ENCODE data around the gene CDK5RAP3. TPM values are rescaled to one million over a fixed set of nuclear protein-coding genes. Genes with fewer than 3 reads are reported as not detected.

CDK5RAP3 gene
- total and polyA plus RNA-seq, 2 experiments from 2014 or later, result 92.6 to 106 TPM

DNA sequence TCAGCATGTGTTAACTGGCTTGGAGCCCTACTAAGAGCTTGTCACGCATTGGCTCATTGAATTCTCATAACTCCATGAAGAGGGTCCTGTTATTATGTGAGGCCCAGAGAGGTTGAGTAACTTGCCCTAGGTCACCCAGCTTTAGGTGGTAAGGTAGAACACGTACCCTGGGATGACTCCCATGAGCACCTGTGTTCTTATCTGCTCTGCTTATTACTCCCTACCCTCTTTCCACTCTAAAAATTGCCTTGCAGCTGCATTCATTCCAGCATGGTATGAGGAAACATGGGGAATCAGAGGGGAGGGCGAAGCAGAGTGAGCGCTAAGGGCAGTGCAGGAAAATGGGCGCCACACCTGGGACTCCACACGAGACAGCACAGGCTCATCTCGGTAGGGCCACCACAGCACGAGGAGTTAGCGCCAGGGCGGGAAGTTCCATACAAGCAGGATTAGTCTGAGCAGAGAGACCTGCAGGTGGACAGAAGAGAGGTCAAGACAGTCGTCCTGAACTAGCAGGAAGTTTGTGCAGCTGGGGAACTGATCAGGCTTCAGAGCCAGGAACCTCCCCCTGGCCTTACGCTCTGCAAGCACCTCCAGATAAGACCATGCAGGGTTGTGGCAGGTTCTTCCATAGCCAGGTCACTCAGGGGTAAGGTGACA lies 56.5 kb downstream of the CDK5RAP3 start (continued):
- TF ChIP-seq, protein P1, sequence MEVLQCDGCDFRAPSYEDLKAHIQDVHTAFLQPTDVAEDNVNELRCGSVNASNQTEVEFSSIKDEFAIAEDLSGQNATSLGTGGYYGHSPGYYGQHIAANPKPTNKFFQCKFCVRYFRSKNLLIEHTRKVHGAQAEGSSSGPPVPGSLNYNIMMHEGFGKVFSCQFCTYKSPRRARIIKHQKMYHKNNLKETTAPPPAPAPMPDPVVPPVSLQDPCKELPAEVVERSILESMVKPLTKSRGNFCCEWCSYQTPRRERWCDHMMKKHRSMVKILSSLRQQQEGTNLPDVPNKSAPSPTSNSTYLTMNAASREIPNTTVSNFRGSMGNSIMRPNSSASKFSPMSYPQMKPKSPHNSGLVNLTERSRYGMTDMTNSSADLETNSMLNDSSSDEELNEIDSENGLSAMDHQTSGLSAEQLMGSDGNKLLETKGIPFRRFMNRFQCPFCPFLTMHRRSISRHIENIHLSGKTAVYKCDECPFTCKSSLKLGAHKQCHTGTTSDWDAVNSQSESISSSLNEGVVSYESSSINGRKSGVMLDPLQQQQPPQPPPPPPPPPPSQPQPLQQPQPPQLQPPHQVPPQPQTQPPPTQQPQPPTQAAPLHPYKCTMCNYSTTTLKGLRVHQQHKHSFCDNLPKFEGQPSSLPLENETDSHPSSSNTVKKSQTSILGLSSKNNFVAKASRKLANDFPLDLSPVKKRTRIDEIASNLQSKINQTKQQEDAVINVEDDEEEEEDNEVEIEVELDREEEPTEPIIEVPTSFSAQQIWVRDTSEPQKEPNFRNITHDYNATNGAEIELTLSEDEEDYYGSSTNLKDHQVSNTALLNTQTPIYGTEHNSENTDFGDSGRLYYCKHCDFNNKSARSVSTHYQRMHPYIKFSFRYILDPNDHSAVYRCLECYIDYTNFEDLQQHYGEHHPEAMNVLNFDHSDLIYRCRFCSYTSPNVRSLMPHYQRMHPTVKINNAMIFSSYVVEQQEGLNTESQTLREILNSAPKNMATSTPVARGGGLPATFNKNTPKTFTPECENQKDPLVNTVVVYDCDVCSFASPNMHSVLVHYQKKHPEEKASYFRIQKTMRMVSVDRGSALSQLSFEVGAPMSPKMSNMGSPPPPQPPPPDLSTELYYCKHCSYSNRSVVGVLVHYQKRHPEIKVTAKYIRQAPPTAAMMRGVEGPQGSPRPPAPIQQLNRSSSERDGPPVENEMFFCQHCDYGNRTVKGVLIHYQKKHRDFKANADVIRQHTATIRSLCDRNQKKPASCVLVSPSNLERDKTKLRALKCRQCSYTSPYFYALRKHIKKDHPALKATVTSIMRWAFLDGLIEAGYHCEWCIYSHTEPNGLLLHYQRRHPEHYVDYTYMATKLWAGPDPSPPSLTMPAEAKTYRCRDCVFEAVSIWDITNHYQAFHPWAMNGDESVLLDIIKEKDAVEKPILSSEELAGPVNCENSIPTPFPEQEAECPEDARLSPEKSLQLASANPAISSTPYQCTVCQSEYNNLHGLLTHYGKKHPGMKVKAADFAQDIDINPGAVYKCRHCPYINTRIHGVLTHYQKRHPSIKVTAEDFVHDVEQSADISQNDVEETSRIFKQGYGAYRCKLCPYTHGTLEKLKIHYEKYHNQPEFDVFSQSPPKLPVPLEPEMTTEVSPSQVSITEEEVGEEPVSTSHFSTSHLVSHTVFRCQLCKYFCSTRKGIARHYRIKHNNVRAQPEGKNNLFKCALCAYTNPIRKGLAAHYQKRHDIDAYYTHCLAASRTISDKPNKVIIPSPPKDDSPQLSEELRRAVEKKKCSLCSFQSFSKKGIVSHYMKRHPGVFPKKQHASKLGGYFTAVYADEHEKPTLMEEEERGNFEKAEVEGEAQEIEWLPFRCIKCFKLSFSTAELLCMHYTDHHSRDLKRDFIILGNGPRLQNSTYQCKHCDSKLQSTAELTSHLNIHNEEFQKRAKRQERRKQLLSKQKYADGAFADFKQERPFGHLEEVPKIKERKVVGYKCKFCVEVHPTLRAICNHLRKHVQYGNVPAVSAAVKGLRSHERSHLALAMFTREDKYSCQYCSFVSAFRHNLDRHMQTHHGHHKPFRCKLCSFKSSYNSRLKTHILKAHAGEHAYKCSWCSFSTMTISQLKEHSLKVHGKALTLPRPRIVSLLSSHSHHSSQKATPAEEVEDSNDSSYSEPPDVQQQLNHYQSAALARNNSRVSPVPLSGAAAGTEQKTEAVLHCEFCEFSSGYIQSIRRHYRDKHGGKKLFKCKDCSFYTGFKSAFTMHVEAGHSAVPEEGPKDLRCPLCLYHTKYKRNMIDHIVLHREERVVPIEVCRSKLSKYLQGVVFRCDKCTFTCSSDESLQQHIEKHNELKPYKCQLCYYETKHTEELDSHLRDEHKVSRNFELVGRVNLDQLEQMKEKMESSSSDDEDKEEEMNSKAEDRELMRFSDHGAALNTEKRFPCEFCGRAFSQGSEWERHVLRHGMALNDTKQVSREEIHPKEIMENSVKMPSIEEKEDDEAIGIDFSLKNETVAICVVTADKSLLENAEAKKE (CRISPR knock-in tag; IDR thresholded peaks at IDR 0.05), result no peak
- TF ChIP-seq CREB1 (CRISPR knock-in tag; IDR thresholded peaks at IDR 0.05; ENCODE audit: low read depth), result no peak
- TF ChIP-seq, protein P2, sequence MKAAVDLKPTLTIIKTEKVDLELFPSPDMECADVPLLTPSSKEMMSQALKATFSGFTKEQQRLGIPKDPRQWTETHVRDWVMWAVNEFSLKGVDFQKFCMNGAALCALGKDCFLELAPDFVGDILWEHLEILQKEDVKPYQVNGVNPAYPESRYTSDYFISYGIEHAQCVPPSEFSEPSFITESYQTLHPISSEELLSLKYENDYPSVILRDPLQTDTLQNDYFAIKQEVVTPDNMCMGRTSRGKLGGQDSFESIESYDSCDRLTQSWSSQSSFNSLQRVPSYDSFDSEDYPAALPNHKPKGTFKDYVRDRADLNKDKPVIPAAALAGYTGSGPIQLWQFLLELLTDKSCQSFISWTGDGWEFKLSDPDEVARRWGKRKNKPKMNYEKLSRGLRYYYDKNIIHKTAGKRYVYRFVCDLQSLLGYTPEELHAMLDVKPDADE (IDR thresholded peaks at IDR 0.05), result no peak

DNA sequence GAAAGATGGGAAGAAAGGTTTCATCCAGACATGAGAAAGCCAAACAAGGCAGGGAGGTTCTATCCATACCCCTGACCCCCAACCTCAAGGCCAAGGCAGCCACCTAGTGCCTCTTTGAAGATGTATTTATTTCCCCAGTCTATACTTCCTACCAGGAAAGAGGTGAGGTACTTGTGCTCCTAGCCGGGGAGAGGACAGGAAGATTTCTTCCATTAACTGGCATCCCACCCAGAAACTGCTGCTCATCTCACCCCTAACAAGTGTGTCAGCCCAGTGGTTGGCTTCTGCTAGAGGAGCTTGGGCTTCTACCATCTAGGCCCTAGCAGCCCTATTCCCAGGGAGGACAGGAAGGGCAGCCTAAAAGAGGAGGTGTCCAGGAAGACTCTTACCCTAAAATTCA lies 57.8 kb downstream of the CDK5RAP3 start:
- Mint-ChIP-seq H3K27ac (no peak overlapping the region), H3K4me3 (no peak overlapping the region), H3K27me3 (ENCODE audit: insufficient read depth, low read depth, poor library complexity) (peaks cover 37% of the 10 kb centered on the region), H3K36me3 (ENCODE audit: low read depth) (no peaks in the 10 kb centered on the region), H3K9me3 (no peaks in the 10 kb centered on the region), H3K4me1 (peaks cover 20% of the 10 kb centered on the region)
- Histone ChIP-seq H3K27me3 (ENCODE audit: insufficient read depth) (peaks cover 22% of the 10 kb centered on the region), H3K4me1 (ENCODE audit: insufficient read depth) (peaks cover 15% of the 10 kb centered on the region; the same call in 1 of the 2 replicates), H3K4me2 (no peak overlapping the region), H3K36me3 (ENCODE audit: insufficient read depth) (no peaks in the 10 kb centered on the region), H3F3A (replicated peaks; ENCODE audit: low read depth) (peaks cover 14% of the 10 kb centered on the region; the same call in 1 of the 2 replicates), H3K27ac (ENCODE audit: low read depth) (no peak overlapping the region), H3K4me3 (no peak overlapping the region), H2AFZ (no peak overlapping the region), H3K9me2 (ENCODE audit: insufficient read depth) (peaks cover 5% of the 10 kb centered on the region; the same call in 1 of the 2 replicates), H3K79me2 (replicated peaks; ENCODE audit: insufficient read depth) (no peaks in the 10 kb centered on the region), H4K20me1 (replicated peaks; ENCODE audit: insufficient read depth) (no peaks in the 10 kb centered on the region)
- ATAC-seq (no peak), DNase-seq (ENCODE audit: low spot score) (no peak)
- TF ChIP-seq CREB1 (CRISPR knock-in tag; IDR thresholded peaks at IDR 0.05; ENCODE audit: low read depth) (no peak), EZH2 (IDR thresholded peaks at IDR 0.05; ENCODE audit: low read depth, unreplicated experiment) (no peak), JUNB (IDR thresholded peaks at IDR 0.05; ENCODE audit: unreplicated experiment) (no peak)
- TF ChIP-seq, protein P1 (CRISPR knock-in tag; IDR thresholded peaks at IDR 0.05), result no peak
